ENCODE data around the gene A3GALT2. TPM values are rescaled to one million over a fixed set of nuclear protein-coding genes. Genes with fewer than 3 reads are reported as not detected.

Gene A3GALT2
- total RNA-seq, 1 donor from 2014 or later: not detected

- TF ChIP-seq, protein P1, sequence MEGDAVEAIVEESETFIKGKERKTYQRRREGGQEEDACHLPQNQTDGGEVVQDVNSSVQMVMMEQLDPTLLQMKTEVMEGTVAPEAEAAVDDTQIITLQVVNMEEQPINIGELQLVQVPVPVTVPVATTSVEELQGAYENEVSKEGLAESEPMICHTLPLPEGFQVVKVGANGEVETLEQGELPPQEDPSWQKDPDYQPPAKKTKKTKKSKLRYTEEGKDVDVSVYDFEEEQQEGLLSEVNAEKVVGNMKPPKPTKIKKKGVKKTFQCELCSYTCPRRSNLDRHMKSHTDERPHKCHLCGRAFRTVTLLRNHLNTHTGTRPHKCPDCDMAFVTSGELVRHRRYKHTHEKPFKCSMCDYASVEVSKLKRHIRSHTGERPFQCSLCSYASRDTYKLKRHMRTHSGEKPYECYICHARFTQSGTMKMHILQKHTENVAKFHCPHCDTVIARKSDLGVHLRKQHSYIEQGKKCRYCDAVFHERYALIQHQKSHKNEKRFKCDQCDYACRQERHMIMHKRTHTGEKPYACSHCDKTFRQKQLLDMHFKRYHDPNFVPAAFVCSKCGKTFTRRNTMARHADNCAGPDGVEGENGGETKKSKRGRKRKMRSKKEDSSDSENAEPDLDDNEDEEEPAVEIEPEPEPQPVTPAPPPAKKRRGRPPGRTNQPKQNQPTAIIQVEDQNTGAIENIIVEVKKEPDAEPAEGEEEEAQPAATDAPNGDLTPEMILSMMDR (conservative IDR thresholded peaks at IDR 0.05; ENCODE audit: low read depth, low read length): no peak
- no peak overlapping the region for H3K4me3 ChIP-seq (ENCODE audit: low read depth, low read length)
- DNase-seq (ENCODE audit: low read depth): no peak
Observed at GRCh38 chr1:33270808-33271465, 50.0 kb downstream of the A3GALT2 start.

GRCh38 chr1:33270379-33270778, 50.5 kb downstream of the A3GALT2 start:
- TF ChIP-seq, protein P1 (conservative IDR thresholded peaks at IDR 0.05; ENCODE audit: low read depth, low read length): no peak
- DNase-seq (ENCODE audit: low read depth): no peak
- H3K4me3 ChIP-seq (ENCODE audit: low read depth, low read length): no peak overlapping the region

DNA sequence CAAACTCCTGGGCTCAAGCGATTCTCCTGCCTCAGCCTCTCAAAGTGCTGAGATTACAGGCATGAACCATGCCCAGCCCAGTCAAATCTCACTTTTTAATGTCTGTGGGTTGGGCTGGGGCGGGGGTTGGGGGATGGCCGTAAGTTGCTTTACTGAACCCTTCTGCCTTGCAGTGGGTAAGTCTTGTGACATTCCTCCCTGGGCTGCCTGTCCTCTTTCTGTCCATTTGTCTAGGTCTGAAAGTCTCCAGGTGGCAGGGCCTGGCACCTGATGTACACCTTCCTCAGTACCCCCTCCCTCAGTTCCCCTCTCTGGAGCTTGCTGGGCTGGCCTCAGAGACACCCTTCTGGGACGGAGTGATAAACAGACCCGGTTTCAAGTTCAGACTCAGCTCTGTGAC, 51.3 kb downstream of the A3GALT2 start:
- TF ChIP-seq, protein P1 (conservative IDR thresholded peaks at IDR 0.05; ENCODE audit: low read depth, low read length): no peak
- H3K4me3 ChIP-seq (ENCODE audit: low read depth, low read length): no peak overlapping the region
- no peak for DNase-seq (ENCODE audit: low read depth)

GRCh38 chr1:33268927-33269610, 51.8 kb downstream of the A3GALT2 start:
- H3K4me3 ChIP-seq (ENCODE audit: low read depth, low read length): no peak overlapping the region
- TF ChIP-seq, protein P1 (conservative IDR thresholded peaks at IDR 0.05; ENCODE audit: low read depth, low read length): no peak
- no peak for DNase-seq (ENCODE audit: low read depth)

- DNase-seq (ENCODE audit: low read depth): no peak
- H3K4me3 ChIP-seq (ENCODE audit: low read depth, low read length): no peak overlapping the region
- TF ChIP-seq, protein P1 (conservative IDR thresholded peaks at IDR 0.05; ENCODE audit: low read depth, low read length): no peak
Observed at GRCh38 chr1:33268457-33268856, 52.4 kb downstream of the A3GALT2 start.

DNA sequence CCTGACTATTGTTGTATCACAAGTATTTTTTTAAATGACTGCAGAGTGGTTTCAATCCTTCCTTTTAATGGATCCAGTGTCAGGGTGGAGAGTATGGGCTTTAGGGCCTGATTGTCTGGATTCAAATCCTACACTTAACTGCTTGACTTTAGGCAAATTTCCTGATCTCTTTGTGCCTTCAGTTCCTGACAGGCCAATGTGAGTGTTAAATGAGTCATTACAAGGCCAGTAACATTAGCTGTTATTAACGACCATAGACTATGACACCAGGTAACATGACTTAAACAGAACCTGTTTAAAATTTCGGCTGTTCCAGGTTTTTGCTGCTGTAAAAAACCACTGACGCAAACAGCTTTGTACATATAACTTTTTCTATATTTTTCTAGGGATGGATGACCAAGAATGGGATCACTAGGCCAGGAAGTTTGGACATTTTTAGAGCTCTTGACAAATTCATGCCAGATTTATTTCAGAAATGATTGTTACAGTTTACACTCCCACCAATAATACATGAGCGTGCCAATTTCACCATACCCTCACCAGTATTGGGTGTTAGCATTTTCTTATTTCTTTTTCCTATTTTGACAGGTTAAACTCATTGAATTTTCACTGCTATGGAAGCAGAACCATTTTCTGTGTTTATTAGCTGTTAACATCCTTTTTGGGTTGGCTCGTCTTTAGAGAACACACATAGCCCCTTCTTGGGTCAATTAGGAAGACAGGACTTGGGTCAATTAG, 53.3 kb downstream of the A3GALT2 start:
- TF ChIP-seq, protein P1 (conservative IDR thresholded peaks at IDR 0.05; ENCODE audit: low read depth, low read length): no peak
- DNase-seq (ENCODE audit: low read depth): no peak
- no peak overlapping the region for H3K4me3 ChIP-seq (ENCODE audit: low read depth, low read length)
